H1 (cell line): ENCODE measurements around the gene CGB3. TPM values are rescaled to one million over a fixed set of nuclear protein-coding genes. Genes with fewer than 3 reads are reported as not detected.

Source experiments
- CTCF ChIA-PET: fragments of 300-600 bp; sonication (Branson Sonifier 250); formaldehyde crosslinking; loops from one replicate; lab custom pipeline; 2021; ENCODE audit not compliant: partially characterized antibody; lab: Charles Lee
- POLR2A ChIA-PET: fragments of 300-600 bp; sonication (Branson Sonifier 250); formaldehyde crosslinking; loops from one replicate; lab custom pipeline; 2021; ENCODE audit warnings: inconsistent platforms; ENCODE audit not compliant: partially characterized antibody; lab: Charles Lee
- DNase-seq, 2 experiments: peaks; one replicate each; pipeline versions ENCODE4 v3.0.0 to v3.0.0-alpha.2; 2010 to 2022; ENCODE audit warnings: low spot score in 2 of 2, low read depth in 1 of 2, mixed read lengths in 1 of 2
- FAIRE-seq: peaks from 2 replicates; lab custom pipeline; 2011; peaks lifted over from hg19 to GRCh38; lab: Jason Lieb, UNC
- H2AFZ ChIP-seq: 2 replicates; pipeline ENCODE4 v1.8.1; 2012; ENCODE audit warnings: low read length, inconsistent platforms
- H2AK5ac ChIP-seq: 2 replicates; pipeline ENCODE4 v1.6.1; 2013; ENCODE audit warnings: low read depth, low read length
- H2BK120ac ChIP-seq: replicated peaks from 2 replicates; pipeline ENCODE3; 2013; ENCODE audit warnings: low read depth, low read length, inconsistent platforms
- H2BK12ac ChIP-seq: 2 replicates; pipeline ENCODE4 v1.6.1; 2013; ENCODE audit warnings: low read depth, low read length
- H2BK15ac ChIP-seq: 2 replicates; pipeline ENCODE4 v1.6.1; 2013; ENCODE audit warnings: low read length
- H2BK20ac ChIP-seq: 2 replicates; pipeline ENCODE4 v1.6.1; 2013; ENCODE audit warnings: low read length
- H2BK5ac ChIP-seq: 2 replicates; pipeline ENCODE4 v1.6.1; 2013; ENCODE audit warnings: low read depth, low read length
- H3K14ac ChIP-seq: 2 replicates; pipeline ENCODE4 v1.6.1; 2013; ENCODE audit warnings: inconsistent platforms; ENCODE audit not compliant: insufficient read length
- H3K18ac ChIP-seq: 2 replicates; pipeline ENCODE4 v1.6.1; 2013; ENCODE audit warnings: low read length; ENCODE audit errors: extremely low read depth
- H3K23ac ChIP-seq: 2 replicates; pipeline ENCODE4 v1.6.1; 2013; ENCODE audit warnings: inconsistent platforms; ENCODE audit not compliant: insufficient read length
- H3K23me2 ChIP-seq: 2 replicates; pipeline ENCODE4 v1.6.1; 2013; ENCODE audit warnings: low read depth, low read length
- H3K27ac ChIP-seq: 2 replicates; pipeline ENCODE4 v1.6.1; 2011; ENCODE audit warnings: low read depth, low read length, inconsistent platforms
- H3K27me3 ChIP-seq, 4 experiments: replicated peaks in 1 of 4; 1 replicate in 1 of 4; 2 replicates in 3 of 4; pipeline versions ENCODE4 v1.6.1 to v1.8.1; 2011 to 2013; ENCODE audit warnings: low read length in 3 of 4, mild to moderate bottlenecking in 3 of 4, inconsistent platforms in 2 of 4, mixed read lengths in 2 of 4, moderate library complexity in 1 of 4; ENCODE audit not compliant: control insufficient read depth in 3 of 4, insufficient read depth in 3 of 4; ENCODE audit errors: extremely low read depth in 1 of 4
- H3K36me3 ChIP-seq, 4 experiments: 2 replicates each; pipeline versions ENCODE4 v1.6.1 to v1.8.1; 2011 to 2013; ENCODE audit warnings: mild to moderate bottlenecking in 4 of 4, low read length in 3 of 4, moderate library complexity in 2 of 4, control low read depth in 1 of 4, inconsistent platforms in 1 of 4; ENCODE audit not compliant: insufficient read depth in 4 of 4, control insufficient read depth in 2 of 4
- H3K4ac ChIP-seq: replicated peaks from 2 replicates; pipeline ENCODE3; 2013; ENCODE audit warnings: low read length, low read depth, mixed read lengths, inconsistent platforms; ENCODE audit not compliant: insufficient read length
- H3K4me1 ChIP-seq, 4 experiments: replicated peaks in 1 of 4; 1 replicate in 1 of 4; 2 replicates in 3 of 4; pipeline versions ENCODE4 v1.6.1 to v1.8.1; 2011 to 2013; ENCODE audit warnings: low read length in 3 of 4, inconsistent platforms in 2 of 4, mixed read lengths in 1 of 4; ENCODE audit not compliant: insufficient read depth in 4 of 4, control insufficient read depth in 3 of 4
- H3K4me2 ChIP-seq, 2 experiments: 2 replicates each; pipeline versions ENCODE4 v1.6.1 to v1.8.1; 2011 to 2013; ENCODE audit warnings: low read depth in 2 of 2, low read length in 2 of 2, control low read depth in 1 of 2, inconsistent platforms in 1 of 2, mild to moderate bottlenecking in 1 of 2; ENCODE audit not compliant: insufficient read depth in 1 of 2
- H3K4me3 ChIP-seq, 4 experiments: fragments of 200-600, 300-600 bp in 1 of 4; sonication (generic), shearing (Covaris generic), sonication (Bioruptor Twin) in 1 of 4; 2 replicates each; pipeline versions ENCODE4 v1.5.1 to v1.8.1; 2011 to 2016; ENCODE audit warnings: low read length in 4 of 4, low read depth in 3 of 4, control low read depth in 2 of 4, inconsistent platforms in 2 of 4, mild to moderate bottlenecking in 2 of 4, mixed read lengths in 1 of 4, moderate library complexity in 1 of 4; ENCODE audit not compliant: insufficient read depth in 2 of 4; ENCODE audit errors: extremely low read depth in 1 of 4
- H3K56ac ChIP-seq: replicated peaks from 2 replicates; pipeline ENCODE3; 2013; ENCODE audit warnings: low read depth, mild to moderate bottlenecking, mixed read lengths, low read length, inconsistent platforms; ENCODE audit not compliant: insufficient read length
- H3K79me1 ChIP-seq: 2 replicates; pipeline ENCODE4 v1.6.1; 2013; ENCODE audit warnings: low read depth, low read length, control low read depth
- H3K79me2 ChIP-seq, 2 experiments: 2 replicates each; pipeline versions ENCODE4 v1.6.1 to v1.8.1; 2012 to 2013; ENCODE audit warnings: low read length in 2 of 2, mild to moderate bottlenecking in 2 of 2, inconsistent platforms in 1 of 2; ENCODE audit not compliant: insufficient read depth in 2 of 2, control insufficient read depth in 1 of 2
- H3K9ac ChIP-seq, 4 experiments: replicated peaks in 1 of 4; 1 replicate in 1 of 4; 2 replicates in 3 of 4; pipeline versions ENCODE4 v1.6.1 to v1.8.1; 2011 to 2013; ENCODE audit warnings: low read depth in 3 of 4, low read length in 3 of 4, control low read depth in 2 of 4, mild to moderate bottlenecking in 2 of 4, moderate library complexity in 2 of 4, inconsistent platforms in 1 of 4; ENCODE audit errors: extremely low read depth in 1 of 4
- H3K9me3 ChIP-seq, 2 experiments: 2 replicates each; pipeline versions ENCODE4 v1.6.1 to v1.8.1; 2012 to 2013; ENCODE audit warnings: mild to moderate bottlenecking in 2 of 2, moderate library complexity in 2 of 2, control low read depth in 1 of 2, inconsistent platforms in 1 of 2, low read depth in 1 of 2, low read length in 1 of 2, mixed read lengths in 1 of 2; ENCODE audit not compliant: insufficient read depth in 2 of 2
- H4K20me1 ChIP-seq, 2 experiments: replicated peaks in 1 of 2; 2 replicates each; pipeline versions ENCODE3 to v1.8.1; 2011 to 2013; ENCODE audit warnings: inconsistent platforms in 2 of 2, low read length in 2 of 2, mild to moderate bottlenecking in 1 of 2; ENCODE audit not compliant: insufficient read depth in 2 of 2, control insufficient read depth in 1 of 2
- H4K5ac ChIP-seq: 2 replicates; pipeline ENCODE4 v1.6.1; 2013; ENCODE audit warnings: low read length, low read depth, mixed read lengths, inconsistent platforms; ENCODE audit not compliant: insufficient read length
- H4K8ac ChIP-seq: 2 replicates; pipeline ENCODE4 v1.8.0; 2013; ENCODE audit warnings: mild to moderate bottlenecking, moderate library complexity, low read length, inconsistent platforms; ENCODE audit not compliant: insufficient read depth; ENCODE audit errors: extremely low read depth
- H4K91ac ChIP-seq: replicated peaks from 2 replicates; pipeline ENCODE3; 2013; ENCODE audit warnings: low read length, mixed read lengths, inconsistent platforms; ENCODE audit not compliant: insufficient read length
- ASH2L ChIP-seq: fragments of 200-600, 300-600 bp; sonication (generic); IDR thresholded peaks from one replicate; pipeline ENCODE4 v1.7.1; 2017; ENCODE audit warnings: low read length
- EP300 ChIP-seq, 2 experiments: IDR thresholded peaks; 1 replicate in 1 of 2; 2 replicates in 1 of 2; pipeline ENCODE4 v1.6.1; 2011 to 2012; ENCODE audit warnings: low read depth in 2 of 2, low read length in 2 of 2, mild to moderate bottlenecking in 2 of 2, borderline replicate concordance in 1 of 2, inconsistent platforms in 1 of 2, moderate library complexity in 1 of 2
- MAFK ChIP-seq: IDR thresholded peaks from 2 replicates; pipeline ENCODE4 v1.6.1; 2012; ENCODE audit warnings: low read depth, mild to moderate bottlenecking, improper control_type of control experiment, low read length
- NANOG ChIP-seq: IDR thresholded peaks from 2 replicates; pipeline ENCODE4 v1.6.1; 2011; ENCODE audit warnings: low read length, low read depth, mild to moderate bottlenecking, inconsistent platforms; ENCODE audit not compliant: insufficient read depth, poor library complexity, severe bottlenecking
- POU5F1 ChIP-seq: IDR thresholded peaks from 2 replicates; pipeline ENCODE4 v1.6.1; 2011; ENCODE audit warnings: low read depth, mild to moderate bottlenecking, low read length, moderate library complexity
- SAP30 ChIP-seq: fragments of 300-600 bp; sonication (generic); IDR thresholded peaks from 2 replicates; pipeline ENCODE4 v1.7.1; 2012; ENCODE audit warnings: low read length, moderate library complexity, mild to moderate bottlenecking, inconsistent platforms; ENCODE audit not compliant: insufficient read depth, insufficient replicate concordance
- SIX5 ChIP-seq: IDR thresholded peaks from 2 replicates; pipeline ENCODE4 v1.6.1; 2011; ENCODE audit warnings: mild to moderate bottlenecking, low read depth, low read length
- SP1 ChIP-seq: IDR thresholded peaks from 2 replicates; pipeline ENCODE4 v1.6.1; 2011; ENCODE audit warnings: low read depth, low read length
- SRF ChIP-seq: IDR thresholded peaks from 2 replicates; pipeline ENCODE4 v1.6.1; 2011; ENCODE audit warnings: mild to moderate bottlenecking, low read depth, low read length, moderate library complexity
- TCF12 ChIP-seq: IDR thresholded peaks from 2 replicates; pipeline ENCODE4 v1.6.1; 2011; ENCODE audit warnings: low read depth, mild to moderate bottlenecking, low read length
- WGBS, 2 experiments: shearing (Covaris generic) in 1 of 2; methylation state at CpG; one replicate each; pipeline versions ENCODE4 v1.1.6 to v1.1.7; 2013 to 2015; ENCODE audit warnings: low lambda C conversion rate in 2 of 2, mixed read lengths in 2 of 2, inconsistent platforms in 1 of 2, low coverage in 1 of 2, missing lambda C conversion rate in 1 of 2; ENCODE audit not compliant: insufficient replicate concordance in 2 of 2, insufficient coverage in 1 of 2, insufficient read length in 1 of 2; ENCODE audit errors: extremely low coverage in 1 of 2, missing lambda C conversion rate in 1 of 2; 5-methylcytosine and 5-hydroxymethylcytosine counted together
- polyA plus RNA-seq, 7 experiments: library from polyadenylated mRNA; depleted of rRNA in 3 of 7; stranded (reverse) in 5 of 7; unstranded in 2 of 7; fragments of >200 nt in 5 of 7; fragments of 200-250 nt in 2 of 7; gene quantifications; 1 replicate in 5 of 7; 2 replicates in 1 of 7; 4 replicates in 1 of 7; pipeline versions ENCODE4 v1.2.1 to v1.2.3, GENCODE V29; 2011 to 2013; ENCODE audit warnings: missing spikeins in 2 of 7, mixed read lengths in 2 of 7
- total RNA-seq: library from RNA; stranded (reverse); fragmentation: NEBNext Ultra II Directional; extraction: Animal tissue kit (Norgen Biotek cat#: 25700); gene quantifications from 2 replicates; pipeline ENCODE4 v1.2.1, GENCODE V29; 2021
- TF ChIP-seq, protein P1 (sequence below): IDR thresholded peaks from 2 replicates; pipeline ENCODE4 v1.6.1; 2011; ENCODE audit warnings: low read length, improper control_type of control experiment
- TF ChIP-seq, protein P2 (sequence below): IDR thresholded peaks from 2 replicates; pipeline ENCODE4 v1.6.1; 2012; ENCODE audit warnings: inconsistent platforms

Gene CGB3
- total and polyA plus RNA-seq, 2 of the 8 experiments (the other 6 are each of a cell fraction or from before 2014, with no cell fraction given), result not detected

DNA sequence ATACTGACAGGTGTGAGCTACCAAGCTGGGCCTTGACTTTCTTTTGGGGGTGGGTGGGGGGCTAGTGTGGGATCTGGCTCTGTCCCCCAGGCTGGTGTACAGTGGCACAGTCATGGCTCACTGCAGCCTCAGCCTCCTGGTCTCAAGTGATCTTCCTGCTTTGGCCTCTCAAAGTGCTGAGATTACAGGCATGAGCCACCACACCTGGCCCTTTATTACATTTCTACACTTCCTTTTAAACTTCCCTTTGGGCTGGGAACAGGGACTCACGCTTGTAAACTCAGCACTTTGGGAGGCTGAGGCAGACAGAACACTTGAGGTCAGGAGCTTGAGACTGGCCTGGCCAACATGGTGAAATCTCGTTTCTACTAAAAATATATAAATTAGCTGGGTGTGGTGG lies 47.1 kb downstream of the CGB3 start:
- Histone ChIP-seq H4K8ac (no peak overlapping the region), H3K27ac (no peak overlapping the region), H3K23me2 (no peaks in the 10 kb centered on the region), H3K23ac (no peak overlapping the region), H3K18ac (no peak overlapping the region), H2AFZ (no peak overlapping the region), H4K20me1 (peaks cover 0 to 3% of the 10 kb centered on the region in 2 experiments), H3K56ac (no peak overlapping the region), H2BK20ac (no peak overlapping the region), H3K4me1 (no peaks in the 10 kb centered on the region), H3K9ac (no peak overlapping the region), H3K14ac (no peak overlapping the region), H3K36me3 (peaks cover 2 to 30% (median 7%) of the 10 kb centered on the region in 4 experiments; a peak in 6 of 8 replicates), H3K4ac (no peak overlapping the region), H3K9me3 (no peaks in the 10 kb centered on the region), H2BK15ac (no peak overlapping the region), H4K91ac (no peak overlapping the region), H3K27me3 (no peaks in the 10 kb centered on the region), H2BK12ac (no peak overlapping the region), H2BK120ac (no peak overlapping the region), H3K79me2 (no peaks in the 10 kb centered on the region), H4K5ac (no peak overlapping the region), H3K79me1 (no peaks in the 10 kb centered on the region), H2AK5ac (no peak overlapping the region), H3K4me3 (no peak overlapping the region), H3K4me2 (no peak overlapping the region), H2BK5ac (no peak overlapping the region)
- CTCF ChIA-PET, result interaction anchor here (0.6 to 3.7 kb wide), 12 partner anchors 10 to 190 kb away, joined by 3 to 19 read pairs (median 4); partner anchors contain the start of genes DHDH, GYS1 and RUVBL2
- POLR2A ChIA-PET, result interaction anchor here (0.8 to 5.7 kb wide), 6 partner anchors 11 to 111 kb away, joined by 3 to 56 read pairs (median 4); partner anchors contain the start of genes FTL, GYS1, PPP1R15A and RUVBL2
- FAIRE-seq, result no peak
- WGBS, 2 experiments, result 94% methylated on average over 2 of the region's 2 CpGs; no CpG with 5 or more reads in 1 of the 2 experiments
- no peak for DNase-seq
- TF ChIP-seq, protein P1, sequence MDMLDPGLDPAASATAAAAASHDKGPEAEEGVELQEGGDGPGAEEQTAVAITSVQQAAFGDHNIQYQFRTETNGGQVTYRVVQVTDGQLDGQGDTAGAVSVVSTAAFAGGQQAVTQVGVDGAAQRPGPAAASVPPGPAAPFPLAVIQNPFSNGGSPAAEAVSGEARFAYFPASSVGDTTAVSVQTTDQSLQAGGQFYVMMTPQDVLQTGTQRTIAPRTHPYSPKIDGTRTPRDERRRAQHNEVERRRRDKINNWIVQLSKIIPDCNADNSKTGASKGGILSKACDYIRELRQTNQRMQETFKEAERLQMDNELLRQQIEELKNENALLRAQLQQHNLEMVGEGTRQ, result no peak
- no peak for TF ChIP-seq NANOG
- no peak for TF ChIP-seq ASH2L
- TF ChIP-seq EP300 (IDR thresholded peaks at IDR 0.05; ENCODE audit: borderline replicate concordance in 1 of 2, low read depth in 2 of 2, low read length in 2 of 2), result no peak
- no peak for TF ChIP-seq MAFK
- no peak for TF ChIP-seq SAP30
- TF ChIP-seq TCF12, result no peak
- TF ChIP-seq SP1, result no peak
- TF ChIP-seq POU5F1, result no peak
- no peak for TF ChIP-seq SIX5
- TF ChIP-seq SRF, result no peak
- TF ChIP-seq, protein P2, sequence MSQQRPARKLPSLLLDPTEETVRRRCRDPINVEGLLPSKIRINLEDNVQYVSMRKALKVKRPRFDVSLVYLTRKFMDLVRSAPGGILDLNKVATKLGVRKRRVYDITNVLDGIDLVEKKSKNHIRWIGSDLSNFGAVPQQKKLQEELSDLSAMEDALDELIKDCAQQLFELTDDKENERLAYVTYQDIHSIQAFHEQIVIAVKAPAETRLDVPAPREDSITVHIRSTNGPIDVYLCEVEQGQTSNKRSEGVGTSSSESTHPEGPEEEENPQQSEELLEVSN, result no peak
